HepG2 (cell line): Measurements from ENCODE around the gene EIF4G1.

Experiments
- CREB1 ChIP-seq, 2 experiments: fragments of 450-650 bp in 1 of 2; IDR thresholded peaks; 2 replicates each; pipeline ENCODE4 v1.6.1; 2016 to 2017; ENCODE audit warnings: control low read depth in 1 of 2, mild to moderate bottlenecking in 1 of 2, missing compliant biosample characterization in 1 of 2, missing genetic modification characterization in 1 of 2
- GLI4 ChIP-seq: sonication (generic); formaldehyde crosslinking; IDR thresholded peaks from 2 replicates; pipeline ENCODE4 v1.5.1; 2020; ENCODE audit warnings: missing genetic modification reagents, mild to moderate bottlenecking, moderate library complexity, borderline replicate concordance
- GTF2F1 ChIP-seq: fragments of 150-350 bp; IDR thresholded peaks from 2 replicates; pipeline ENCODE4 v1.6.1; 2014; ENCODE audit warnings: low read length
- IRX3 ChIP-seq: sonication (generic); formaldehyde crosslinking; IDR thresholded peaks from 2 replicates; pipeline ENCODE4 v1.8.1; 2023; ENCODE audit warnings: mild to moderate bottlenecking, low read depth, missing genetic modification reagents, borderline replicate concordance
- MXI1 ChIP-seq: IDR thresholded peaks from 3 replicates; pipeline ENCODE4 v1.6.1; 2012; ENCODE audit warnings: low read depth, low read length, inconsistent platforms, borderline replicate concordance
- NFIC ChIP-seq: IDR thresholded peaks from 2 replicates; pipeline ENCODE4 v1.6.1; 2012; ENCODE audit warnings: mild to moderate bottlenecking, low read length, inconsistent platforms
- ZNF883 ChIP-seq: sonication (generic); formaldehyde crosslinking; IDR thresholded peaks from 2 replicates; pipeline ENCODE4 v1.5.1; 2020; ENCODE audit warnings: mild to moderate bottlenecking, missing genetic modification reagents; ENCODE audit errors: not compliant biosample characterization
- TF ChIP-seq, protein P1 (sequence below): sonication (generic); formaldehyde crosslinking; IDR thresholded peaks from 2 replicates; pipeline ENCODE4 v1.4.0; 2020; ENCODE audit warnings: mild to moderate bottlenecking, missing genetic modification reagents

- TF ChIP-seq, protein P1, sequence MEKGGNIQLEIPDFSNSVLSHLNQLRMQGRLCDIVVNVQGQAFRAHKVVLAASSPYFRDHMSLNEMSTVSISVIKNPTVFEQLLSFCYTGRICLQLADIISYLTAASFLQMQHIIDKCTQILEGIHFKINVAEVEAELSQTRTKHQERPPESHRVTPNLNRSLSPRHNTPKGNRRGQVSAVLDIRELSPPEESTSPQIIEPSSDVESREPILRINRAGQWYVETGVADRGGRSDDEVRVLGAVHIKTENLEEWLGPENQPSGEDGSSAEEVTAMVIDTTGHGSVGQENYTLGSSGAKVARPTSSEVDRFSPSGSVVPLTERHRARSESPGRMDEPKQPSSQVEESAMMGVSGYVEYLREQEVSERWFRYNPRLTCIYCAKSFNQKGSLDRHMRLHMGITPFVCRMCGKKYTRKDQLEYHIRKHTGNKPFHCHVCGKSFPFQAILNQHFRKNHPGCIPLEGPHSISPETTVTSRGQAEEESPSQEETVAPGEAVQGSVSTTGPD: no peak
- TF ChIP-seq GLI4 (CRISPR knock-in tag): no peak
- no peak for TF ChIP-seq CREB1 (IDR thresholded peaks at IDR 0.05)
- no peak for TF ChIP-seq CREB1 (CRISPR knock-in tag; IDR thresholded peaks at IDR 0.05)
- TF ChIP-seq IRX3: no peak
- TF ChIP-seq GTF2F1: no peak
- no peak for TF ChIP-seq MXI1
- no peak for TF ChIP-seq NFIC
- no peak for TF ChIP-seq ZNF883 (CRISPR knock-in tag)
Observed at GRCh38 chr3:184380185-184380626, 65.8 kb downstream of the EIF4G1 start.
